ENCODE results near the gene RASD1. TPM values are rescaled to one million over a fixed set of nuclear protein-coding genes. Genes with fewer than 3 reads are reported as not detected.

The RASD1 gene, protein sequence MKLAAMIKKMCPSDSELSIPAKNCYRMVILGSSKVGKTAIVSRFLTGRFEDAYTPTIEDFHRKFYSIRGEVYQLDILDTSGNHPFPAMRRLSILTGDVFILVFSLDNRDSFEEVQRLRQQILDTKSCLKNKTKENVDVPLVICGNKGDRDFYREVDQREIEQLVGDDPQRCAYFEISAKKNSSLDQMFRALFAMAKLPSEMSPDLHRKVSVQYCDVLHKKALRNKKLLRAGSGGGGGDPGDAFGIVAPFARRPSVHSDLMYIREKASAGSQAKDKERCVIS
- total RNA-seq (5.2 TPM), polyA plus RNA-seq (ENCODE audit: insufficient read depth in 1 of 8, insufficient read length in 8 of 8, low replicate concordance in 1 of 8) (1 to 10 TPM; 3.8 to 8.2 (median 4.8) TPM)
- long read RNA-seq, donor 1, partial matches to known transcripts: 0 of 4 reads
- long read RNA-seq, donor 1, other reads (novel, unspliced or antisense): 0 of 4 reads
- long read RNA-seq, donor 2, partial matches to known transcripts: 0 of 1 reads
- long read RNA-seq, donor 2, other reads (novel, unspliced or antisense): 0 of 1 reads
- long read RNA-seq, donor 3, partial matches to known transcripts: 0 of 3 reads
- long read RNA-seq, donor 3, other reads (novel, unspliced or antisense): 0 of 3 reads
- long read RNA-seq, donor 4, partial matches to known transcripts: 0 of 4 reads
- long read RNA-seq, donor 4, other reads (novel, unspliced or antisense): 0 of 4 reads
- long read RNA-seq, donor 5, transcript RASD1-201 (2 exons, 1,746 nt): major isoform, 7 of 7 reads
- long read RNA-seq, donor 5, partial matches to known transcripts: 0 of 7 reads
- long read RNA-seq, donor 5, other reads (novel, unspliced or antisense): 0 of 7 reads
- long read RNA-seq, donor 6, transcript RASD1-201 (2 exons, 1,746 nt): major isoform, 6 of 6 reads
- long read RNA-seq, donor 6, partial matches to known transcripts: 0 of 6 reads
- long read RNA-seq, donor 6, other reads (novel, unspliced or antisense): 0 of 6 reads
- long read RNA-seq, donor 7, partial matches to known transcripts: 0 of 2 reads
- long read RNA-seq, donor 7, other reads (novel, unspliced or antisense): 0 of 2 reads
- long read RNA-seq, donor 8: 0 reads
- long read RNA-seq, donor 9, partial matches to known transcripts: 0 of 2 reads
- long read RNA-seq, donor 9, other reads (novel, unspliced or antisense): 0 of 2 reads
- long read RNA-seq, donor 10, partial matches to known transcripts: 0 of 1 reads
- long read RNA-seq, donor 10, other reads (novel, unspliced or antisense): 0 of 1 reads
- long read RNA-seq, donor 11, transcript RASD1-201 (2 exons, 1,746 nt): major isoform, 5 of 5 reads
- long read RNA-seq, donor 11, partial matches to known transcripts: 0 of 5 reads
- long read RNA-seq, donor 11, other reads (novel, unspliced or antisense): 0 of 5 reads

DNA sequence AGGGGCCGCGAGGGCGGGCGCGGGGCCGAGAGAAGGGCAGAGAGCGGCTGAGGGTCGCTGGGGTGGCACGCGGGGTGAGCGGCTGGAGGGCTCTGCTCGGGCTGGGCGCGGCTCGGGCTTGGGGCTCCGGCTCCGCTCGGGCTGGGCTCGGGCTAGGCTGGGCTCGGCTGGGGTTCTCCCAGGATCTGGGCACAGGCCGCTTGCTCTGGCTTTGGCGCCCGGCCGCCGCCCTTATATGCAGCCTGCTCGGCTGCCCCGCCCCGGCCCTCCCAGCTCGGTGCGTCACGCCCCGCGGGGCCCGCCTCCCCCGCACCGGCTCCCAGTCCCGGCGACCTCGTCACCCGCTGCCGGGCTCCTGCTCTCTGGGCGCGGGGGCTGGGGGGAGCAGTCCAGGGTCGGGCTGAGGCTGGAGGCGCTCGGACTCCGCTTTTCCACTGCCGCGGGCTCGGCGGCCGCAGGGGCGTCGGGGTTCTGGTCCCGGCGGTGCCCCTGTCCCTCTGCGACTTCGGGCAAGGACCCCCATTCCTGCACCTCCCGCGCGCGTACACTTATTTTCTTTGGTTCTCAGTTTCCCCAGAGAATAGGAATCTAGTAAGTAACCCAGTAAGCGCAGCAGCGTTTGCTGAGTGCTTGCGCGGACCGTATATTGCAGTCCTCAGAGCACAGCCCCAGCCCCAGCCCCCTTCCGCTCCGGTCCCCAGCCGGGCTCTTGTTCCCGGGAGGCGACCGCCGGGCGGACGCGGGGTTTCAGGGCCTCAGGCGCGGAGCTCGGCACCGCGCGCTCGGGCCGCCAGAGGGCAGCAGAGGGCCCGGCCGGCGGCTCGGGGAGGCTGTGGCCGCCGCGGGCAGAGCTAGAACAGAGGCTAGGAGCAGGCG lies at the start of gene RASD1:
RASD1 (minus strand) TSS at position 207 of the 876 bp plus-strand sequence. CDS start 214 bp downstream, outside the sequence.
- peak within 1 kb of the TSS; percentile 65 for H3K4me3 ChIP-seq (ENCODE audit: low read length)
- peaks cover 22% of the 10 kb centered on the region for H3K36me3 ChIP-seq (ENCODE audit: control insufficient read depth, insufficient read depth, low read length)
- under 1% methylated on average over 89 of the region's 93 CpGs for WGBS (ENCODE audit: insufficient coverage)
- H3K27ac ChIP-seq (ENCODE audit: low read length): peak within 1 kb of the TSS; percentile 89
- H3K4me1 ChIP-seq (ENCODE audit: control insufficient read depth, insufficient read depth, low read length): peaks cover 50% of the 10 kb centered on the region
- DNase-seq: peak; percentile 91
- no peaks in the 10 kb centered on the region for H3K9me3 ChIP-seq (replicated peaks; ENCODE audit: control insufficient read depth, low read depth, low read length)
- peaks cover 9% of the 10 kb centered on the region for H3K27me3 ChIP-seq (ENCODE audit: control insufficient read depth, insufficient read depth, low read length)

DNA sequence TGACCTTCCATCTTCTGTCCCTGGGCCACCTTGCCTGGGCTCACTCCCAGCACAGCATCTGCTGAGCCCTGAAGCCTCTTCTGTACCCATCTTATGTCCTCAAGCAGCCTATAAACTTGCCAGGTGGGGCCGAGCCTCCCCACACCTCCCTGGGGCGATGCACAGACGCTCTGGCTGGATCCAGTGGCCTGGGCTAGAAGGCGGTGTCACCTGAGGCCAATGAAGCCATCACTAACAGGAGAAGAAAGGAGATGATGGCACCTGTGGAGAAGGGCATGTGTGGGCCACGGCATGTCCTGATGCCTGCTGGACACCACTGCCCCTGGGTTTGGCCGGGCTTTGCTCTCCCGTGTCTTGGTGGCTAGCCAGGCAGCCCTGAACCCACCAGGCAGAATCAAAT lies 49.8 kb upstream of the RASD1 start:
- Histone ChIP-seq H3K36me3 (ENCODE audit: control insufficient read depth, insufficient read depth, low read length) (no peaks in the 10 kb centered on the region), H3K4me1 (ENCODE audit: control insufficient read depth, insufficient read depth, low read length) (peaks cover 38% of the 10 kb centered on the region), H3K27me3 (ENCODE audit: control insufficient read depth, insufficient read depth, low read length) (no peaks in the 10 kb centered on the region), H3K9me3 (replicated peaks; ENCODE audit: control insufficient read depth, low read depth, low read length) (no peaks in the 10 kb centered on the region), H3K4me3 (ENCODE audit: low read length) (no peak overlapping the region), H3K27ac (ENCODE audit: low read length) (no peak overlapping the region)
- WGBS (ENCODE audit: insufficient coverage): 96% methylated on average over 4 of the region's 7 CpGs
- DNase-seq: no peak

DNA sequence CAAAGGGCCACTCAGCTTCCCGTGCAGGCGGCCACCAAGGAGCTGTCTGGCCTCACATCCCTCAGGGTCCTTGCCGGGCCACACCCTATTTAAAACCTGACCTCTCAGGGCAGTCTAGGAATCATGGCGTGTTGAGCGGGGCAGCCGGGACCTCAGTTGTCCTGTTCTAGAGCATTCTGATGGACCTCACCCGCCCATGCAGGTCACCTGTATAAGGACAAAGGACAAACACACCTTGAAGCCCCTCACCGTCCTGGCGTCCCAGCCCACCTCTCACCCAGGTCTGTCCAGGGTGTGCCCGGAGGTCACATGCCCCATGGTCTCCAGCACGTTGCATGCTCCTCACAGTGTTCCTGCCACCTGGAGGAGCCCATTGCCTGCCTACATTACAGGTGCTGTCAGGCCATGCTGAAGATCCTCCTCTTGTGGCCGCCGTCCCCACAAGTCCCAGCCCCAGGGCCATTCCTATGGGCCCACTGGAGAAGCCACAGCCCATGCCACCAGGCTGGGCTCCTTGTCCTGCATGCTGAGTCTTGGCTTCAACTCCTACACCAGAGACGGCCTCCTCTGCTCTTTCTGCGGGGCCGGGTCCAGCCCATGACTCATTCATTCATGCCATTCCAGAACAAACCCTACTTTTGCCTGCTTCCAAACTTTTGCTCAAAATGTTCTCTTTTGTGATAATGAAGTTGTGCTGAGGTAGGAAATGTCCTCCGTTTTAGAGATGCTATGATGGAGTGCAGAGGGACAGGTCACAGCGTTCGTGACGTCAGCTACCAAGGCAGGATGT lies 49.0 kb upstream of the RASD1 start:
- WGBS (ENCODE audit: insufficient coverage): 86% methylated on average over 15 of the region's 20 CpGs
- no peaks in the 10 kb centered on the region for H3K36me3 ChIP-seq (ENCODE audit: control insufficient read depth, insufficient read depth, low read length)
- H3K4me1 ChIP-seq (ENCODE audit: control insufficient read depth, insufficient read depth, low read length): peaks cover 43% of the 10 kb centered on the region
- H3K27me3 ChIP-seq (ENCODE audit: control insufficient read depth, insufficient read depth, low read length): no peaks in the 10 kb centered on the region
- no peak overlapping the region for H3K4me3 ChIP-seq (ENCODE audit: low read length)
- H3K27ac ChIP-seq (ENCODE audit: low read length): no peak overlapping the region
- DNase-seq: no peak
- H3K9me3 ChIP-seq (replicated peaks; ENCODE audit: control insufficient read depth, low read depth, low read length): no peaks in the 10 kb centered on the region

DNA sequence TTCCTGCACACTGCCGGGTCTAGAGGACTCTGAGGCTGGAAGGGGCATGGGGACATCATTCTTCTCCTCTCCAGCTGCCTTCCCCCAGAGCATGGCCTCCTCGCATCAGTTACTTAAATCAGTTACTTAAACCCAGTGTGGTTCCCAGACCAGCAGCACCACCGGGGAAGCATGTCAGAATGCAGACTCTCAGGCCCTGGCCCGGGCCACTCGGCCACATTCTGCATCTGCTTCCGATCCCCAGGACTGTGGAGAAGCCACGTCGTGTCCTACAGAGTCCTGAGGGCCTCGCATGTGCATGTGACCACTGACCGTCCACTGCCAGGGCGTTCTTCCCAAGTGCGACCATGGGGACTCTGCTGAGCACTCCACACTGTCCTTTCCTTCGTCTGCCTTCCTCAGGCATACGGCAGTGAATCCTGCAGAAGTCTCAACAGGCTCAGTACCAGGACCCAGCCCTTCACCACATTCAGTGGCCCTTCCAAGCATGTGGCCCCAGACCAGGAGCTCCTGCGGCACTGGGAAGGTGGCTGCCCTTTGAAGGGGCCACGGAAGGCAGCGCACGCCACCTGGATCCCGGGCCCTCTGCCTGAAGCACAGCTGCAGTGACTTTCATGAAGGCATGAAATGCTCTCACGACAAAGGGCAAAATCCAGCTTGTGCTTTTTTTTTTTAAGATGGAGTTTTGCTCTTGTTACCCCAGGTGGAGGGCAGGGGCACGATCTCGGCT lies 46.9 kb upstream of the RASD1 start:
- peaks cover 58% of the 10 kb centered on the region for H3K4me1 ChIP-seq (ENCODE audit: control insufficient read depth, insufficient read depth, low read length)
- no peak overlapping the region for H3K4me3 ChIP-seq (ENCODE audit: low read length)
- H3K27me3 ChIP-seq (ENCODE audit: control insufficient read depth, insufficient read depth, low read length): no peaks in the 10 kb centered on the region
- H3K27ac ChIP-seq (ENCODE audit: low read length): peak overlapping the region; percentile 29
- no peaks in the 10 kb centered on the region for H3K9me3 ChIP-seq (replicated peaks; ENCODE audit: control insufficient read depth, low read depth, low read length)
- H3K36me3 ChIP-seq (ENCODE audit: control insufficient read depth, insufficient read depth, low read length): no peaks in the 10 kb centered on the region
- no peak for DNase-seq
- 64% methylated on average over 20 of the region's 22 CpGs for WGBS (ENCODE audit: insufficient coverage)

DNA sequence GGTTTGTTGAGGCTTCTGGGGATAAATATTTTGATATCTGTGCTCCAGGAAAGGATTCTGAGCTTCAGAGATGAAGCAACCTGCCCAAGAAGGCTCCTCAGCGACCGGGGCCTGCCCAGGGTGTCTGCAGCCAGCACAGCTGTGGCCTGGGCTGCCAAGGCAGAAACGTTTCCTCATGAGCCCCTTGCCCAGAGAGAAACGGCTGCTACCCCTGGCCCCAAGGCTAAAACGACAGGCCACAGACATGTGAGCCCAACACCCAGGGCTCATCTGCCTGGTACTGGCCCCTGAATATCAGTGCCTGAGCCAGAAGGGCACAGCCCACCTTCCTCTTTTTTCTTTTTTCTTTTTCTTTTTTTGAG lies 45.4 kb upstream of the RASD1 start:
- no peak for DNase-seq
- Histone ChIP-seq H3K4me1 (ENCODE audit: control insufficient read depth, insufficient read depth, low read length) (peaks cover 65% of the 10 kb centered on the region), H3K27ac (ENCODE audit: low read length) (peak overlapping the region; percentile 25), H3K9me3 (replicated peaks; ENCODE audit: control insufficient read depth, low read depth, low read length) (no peaks in the 10 kb centered on the region), H3K27me3 (ENCODE audit: control insufficient read depth, insufficient read depth, low read length) (no peaks in the 10 kb centered on the region), H3K36me3 (ENCODE audit: control insufficient read depth, insufficient read depth, low read length) (no peaks in the 10 kb centered on the region), H3K4me3 (ENCODE audit: low read length) (no peak overlapping the region)
- WGBS (ENCODE audit: insufficient coverage): 24% methylated on average over 5 of the region's 5 CpGs

DNA sequence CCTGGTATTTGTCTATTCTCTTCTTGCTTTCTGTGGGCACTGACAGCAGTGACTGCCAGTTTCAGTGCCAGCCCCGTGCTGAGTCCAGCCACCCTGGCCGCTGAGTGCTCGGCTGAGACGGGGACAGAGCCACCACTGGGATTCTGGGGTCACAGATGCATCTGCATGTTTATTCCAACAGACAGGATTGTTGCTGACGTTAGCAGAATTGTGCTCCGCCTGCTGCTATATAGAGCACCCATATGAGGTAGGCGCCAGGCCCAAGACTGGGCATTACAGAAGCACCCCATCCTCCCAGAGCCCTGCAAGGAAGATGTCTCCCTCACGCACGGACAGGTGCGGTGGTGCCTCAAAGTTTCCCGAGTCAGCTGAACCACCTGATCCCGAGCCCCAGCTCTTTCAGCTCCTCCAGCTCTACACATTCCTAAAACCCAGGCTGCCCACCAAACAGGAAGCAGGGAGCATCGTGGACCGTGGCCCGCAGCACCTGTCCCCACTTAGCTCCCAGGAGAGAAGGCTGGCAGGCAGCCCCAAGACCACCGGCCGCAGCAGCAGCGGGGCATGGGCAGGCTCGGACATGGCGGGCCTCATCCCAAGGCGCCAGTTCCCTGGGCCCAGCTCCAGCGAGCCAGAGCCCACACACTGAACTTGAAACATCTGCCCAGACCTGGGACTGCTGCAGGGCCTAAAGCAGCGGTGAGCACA lies 44.9 kb upstream of the RASD1 start:
- no peak for DNase-seq
- no peaks in the 10 kb centered on the region for H3K9me3 ChIP-seq (replicated peaks; ENCODE audit: control insufficient read depth, low read depth, low read length)
- no peaks in the 10 kb centered on the region for H3K27me3 ChIP-seq (ENCODE audit: control insufficient read depth, insufficient read depth, low read length)
- H3K27ac ChIP-seq (ENCODE audit: low read length): peak overlapping the region; percentile 25
- H3K4me1 ChIP-seq (ENCODE audit: control insufficient read depth, insufficient read depth, low read length): peaks cover 65% of the 10 kb centered on the region
- 45% methylated on average over 22 of the region's 23 CpGs for WGBS (ENCODE audit: insufficient coverage)
- H3K36me3 ChIP-seq (ENCODE audit: control insufficient read depth, insufficient read depth, low read length): no peaks in the 10 kb centered on the region
- no peak overlapping the region for H3K4me3 ChIP-seq (ENCODE audit: low read length)

DNA sequence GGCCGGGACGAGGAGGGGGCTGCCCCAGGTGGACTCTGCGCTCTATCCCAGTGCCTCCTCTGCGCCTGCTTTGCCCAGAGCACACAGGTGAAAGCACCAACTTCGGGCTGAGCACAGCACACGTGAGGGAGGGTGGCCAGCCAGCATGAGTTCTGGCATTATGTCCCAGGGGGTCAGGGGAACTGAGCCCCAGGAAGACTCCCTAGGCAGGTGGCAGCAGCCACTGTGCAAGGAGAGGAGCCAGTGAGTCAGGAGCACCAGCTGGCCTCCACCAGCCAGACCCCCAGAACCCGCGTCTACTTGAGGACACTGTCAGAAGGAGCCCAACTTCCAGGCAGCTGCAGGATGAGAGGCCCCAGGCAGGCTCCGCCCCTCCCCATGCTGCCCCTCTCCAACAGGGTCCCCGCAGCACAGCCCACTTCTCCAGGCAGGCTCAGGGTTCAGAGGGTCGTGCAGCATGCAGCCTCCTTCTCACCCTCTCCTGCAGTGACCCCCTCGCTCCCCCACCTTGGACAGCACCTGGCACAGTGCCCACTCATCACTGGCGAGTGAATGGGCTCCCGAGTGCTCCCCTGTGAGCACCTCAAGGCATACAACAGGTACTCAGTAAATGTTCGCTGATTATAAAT lies 44.2 kb upstream of the RASD1 start:
- H3K9me3 ChIP-seq (replicated peaks; ENCODE audit: control insufficient read depth, low read depth, low read length): no peaks in the 10 kb centered on the region
- H3K36me3 ChIP-seq (ENCODE audit: control insufficient read depth, insufficient read depth, low read length): no peaks in the 10 kb centered on the region
- no peak overlapping the region for H3K4me3 ChIP-seq (ENCODE audit: low read length)
- DNase-seq: no peak
- peaks cover 65% of the 10 kb centered on the region for H3K4me1 ChIP-seq (ENCODE audit: control insufficient read depth, insufficient read depth, low read length)
- no peak overlapping the region for H3K27ac ChIP-seq (ENCODE audit: low read length)
- no peaks in the 10 kb centered on the region for H3K27me3 ChIP-seq (ENCODE audit: control insufficient read depth, insufficient read depth, low read length)
- WGBS (ENCODE audit: insufficient coverage): 44% methylated on average over 15 of the region's 15 CpGs
